Activated CD8-positive, alpha-beta memory T cell treated with anti-CD3 and anti-CD28 coated beads, Interleukin-2, amount 50 U/mL, for 4 hours (primary cell): Measurements from ENCODE around the gene DMRTB1.

ENCODE experiments used
- DNase-seq: peaks from one replicate; pipeline ENCODE4 v3.0.0-alpha.2; 2020

The DMRTB1 gene

GRCh38 chr1:53495633-53496345 is 36.6 kb downstream of the DMRTB1 start:
- no peak for DNase-seq

GRCh38 chr1:53498555-53499131 is 39.4 kb downstream of the DMRTB1 start:
- DNase-seq, result no peak

GRCh38 chr1:53499257-53500203 is 40.3 kb downstream of the DMRTB1 start:
- no peak for DNase-seq

- DNase-seq, result no peak
These were observed 41.2 kb downstream of the DMRTB1 start for GRCh38 chr1:53500204-53501064.

- no peak for DNase-seq
These were observed 42.1 kb downstream of the DMRTB1 start for GRCh38 chr1:53501065-53502005.

- no peak for DNase-seq
These were observed 43.6 kb downstream of the DMRTB1 start for GRCh38 chr1:53502641-53503432.

GRCh38 chr1:53503433-53504217 is 44.4 kb downstream of the DMRTB1 start:
- no peak for DNase-seq

GRCh38 chr1:53504901-53505300 is 45.7 kb downstream of the DMRTB1 start:
- DNase-seq, result no peak

GRCh38 chr1:53505401-53505800 is 46.2 kb downstream of the DMRTB1 start:
- no peak for DNase-seq

GRCh38 chr1:53505891-53506290 is 46.7 kb downstream of the DMRTB1 start:
- DNase-seq, result no peak

- DNase-seq, result no peak
These were observed 47.3 kb downstream of the DMRTB1 start for GRCh38 chr1:53506355-53507050.

GRCh38 chr1:53507116-53507820 is 48.1 kb downstream of the DMRTB1 start:
- DNase-seq, result no peak

GRCh38 chr1:53508056-53508990 is 49.1 kb downstream of the DMRTB1 start:
- DNase-seq, result no peak

- no peak for DNase-seq
These were observed 49.9 kb downstream of the DMRTB1 start for GRCh38 chr1:53508991-53509666.

GRCh38 chr1:53509775-53510174 is 50.6 kb downstream of the DMRTB1 start:
- no peak for DNase-seq

- no peak for DNase-seq
These were observed 51.0 kb downstream of the DMRTB1 start for GRCh38 chr1:53510215-53510614.
